Activated naive CD4-positive, alpha-beta T cell treated with anti-CD3 and anti-CD28 coated beads for 36 hours (primary cell): ENCODE measurements around the gene DNAJB6. TPM values are rescaled to one million over a fixed set of nuclear protein-coding genes. Genes with fewer than 3 reads are reported as not detected.
"Not testable (repeated sequence)": the region's sequence is repeated elsewhere in the genome, so short reads cannot be mapped to it uniquely, and the experiment has no call there.

Experiments used
- CTCF ChIA-PET: fragments of 350-600 bp; sonication (Branson Sonifier 250); formaldehyde crosslinking; loops from one replicate; lab custom pipeline; 2021; ENCODE audit warnings: antibody characterized with exemption; lab: Charles Lee
- DNase-seq: peaks from one replicate; pipeline ENCODE4 v3.0.0-alpha.2; 2020
- H3K27ac Mint-ChIP-seq: one replicate; pipeline ENCODE4 v1.8.0; 2021; ENCODE audit warnings: mild to moderate bottlenecking, mixed read lengths
- H3K27me3 Mint-ChIP-seq: one replicate; pipeline ENCODE4 v1.8.0; 2021; ENCODE audit warnings: low read depth, mixed read lengths
- H3K36me3 Mint-ChIP-seq: one replicate; pipeline ENCODE4 v1.8.0; 2021; ENCODE audit warnings: low read depth, mixed read lengths
- H3K4me1 Mint-ChIP-seq: one replicate; pipeline ENCODE4 v1.8.0; 2021; ENCODE audit warnings: low read depth, mixed read lengths
- H3K4me3 Mint-ChIP-seq: one replicate; pipeline ENCODE4 v1.8.0; 2021; ENCODE audit warnings: mild to moderate bottlenecking, moderate library complexity, mixed read lengths
- H3K9me3 Mint-ChIP-seq: one replicate; pipeline ENCODE4 v1.8.0; 2021; ENCODE audit warnings: mixed read lengths
- intact Hi-C: fragments of 100-400 bp; cut with micrococcal nuclease; formaldehyde crosslinking; loops from one replicate; pipeline ENCODE4 v1.15.1; 2023
- total RNA-seq, 2 experiments: library from RNA; stranded (reverse); gene quantifications; one replicate each; pipeline ENCODE4 v1.2.3, GENCODE V29; 2021

Gene DNAJB6
- total RNA-seq, 2 experiments from 2014 or later = 69.0 to 72.1 TPM

DNA sequence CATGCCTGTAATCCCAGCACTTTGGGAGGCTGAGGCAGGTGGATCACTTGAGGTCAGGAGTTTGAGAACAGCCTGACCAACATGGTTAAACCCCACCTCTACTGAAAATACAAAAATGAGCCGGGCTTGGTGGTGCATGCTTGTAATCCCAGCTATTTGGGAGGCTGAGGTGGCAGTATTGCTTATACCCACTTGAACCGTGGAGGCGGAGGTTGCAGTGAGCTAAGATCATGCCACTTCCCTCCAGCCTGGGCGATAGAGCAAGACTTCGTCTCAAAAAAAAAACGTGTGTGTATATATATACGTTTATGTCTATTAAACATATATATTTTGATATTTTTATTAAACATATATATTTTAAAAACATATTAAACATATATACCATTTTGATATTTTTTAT, 5.8 kb upstream of the DNAJB6 start:
- H3K27me3 Mint-ChIP-seq, intact Hi-C loops, H3K36me3 Mint-ChIP-seq, H3K4me1 Mint-ChIP-seq, H3K4me3 Mint-ChIP-seq, H3K27ac Mint-ChIP-seq, H3K9me3 Mint-ChIP-seq, DNase-seq: not testable (repeated sequence)
- CTCF ChIA-PET = interaction anchor here (1.1 to 1.5 kb wide), 2 partner anchors 11 to 57 kb away, joined by 3 to 4 read pairs; no protein-coding TSS in a partner anchor

DNA sequence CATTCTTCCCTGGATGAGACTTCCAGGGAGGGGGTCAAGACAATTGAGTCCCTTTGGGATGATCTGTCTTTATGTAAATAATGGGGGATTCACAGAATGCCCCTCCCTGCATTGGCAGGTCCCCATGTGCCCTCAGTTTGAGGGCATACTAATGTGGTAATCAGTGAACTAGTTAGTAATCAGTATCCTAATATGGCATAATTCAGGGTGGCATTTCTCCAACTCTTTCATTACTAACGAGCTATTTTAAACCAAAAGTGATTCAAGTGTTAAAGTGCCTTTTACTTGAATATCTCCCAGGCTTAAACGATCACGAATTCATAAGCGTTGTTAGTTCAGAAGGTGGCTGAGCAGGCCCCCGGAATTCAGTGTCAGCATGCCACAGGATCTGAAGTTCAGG, 1.6 kb upstream of the DNAJB6 start:
- peak overlapping the region; percentile 88 for H3K4me3 Mint-ChIP-seq
- no peaks in the 10 kb centered on the region for H3K27me3 Mint-ChIP-seq
- peaks cover 25% of the 10 kb centered on the region for H3K4me1 Mint-ChIP-seq
- DNase-seq = no peak
- intact Hi-C loops = no loop called here
- H3K36me3 Mint-ChIP-seq = peaks cover 21% of the 10 kb centered on the region
- H3K27ac Mint-ChIP-seq = no peak overlapping the region
- CTCF ChIA-PET = no interaction called here
- no peaks in the 10 kb centered on the region for H3K9me3 Mint-ChIP-seq

DNA sequence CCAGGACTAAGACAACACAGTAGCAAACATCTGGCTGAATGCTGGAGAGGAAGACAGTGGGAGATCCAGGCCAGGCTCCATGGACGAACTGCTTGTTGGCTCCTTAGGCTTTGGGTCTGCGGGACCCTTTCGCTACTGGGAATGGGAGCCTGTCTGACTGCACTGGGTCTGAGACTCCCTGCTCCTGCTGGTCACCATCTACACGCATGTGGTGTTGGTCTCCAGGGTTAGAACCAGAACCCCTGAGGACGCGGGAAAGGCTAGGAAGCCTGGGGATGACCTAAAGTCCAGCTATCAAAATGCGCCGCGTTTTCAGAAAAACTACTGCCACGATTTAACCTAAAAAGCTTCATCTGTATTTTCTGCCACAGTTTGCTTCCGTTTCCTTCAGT, 817 bp upstream of the DNAJB6 start:
- Mint-ChIP-seq H3K27ac (peak overlapping the region; percentile 95), H3K4me3 (peak overlapping the region; percentile 88), H3K4me1 (peaks cover 33% of the 10 kb centered on the region), H3K27me3 (no peaks in the 10 kb centered on the region), H3K9me3 (no peaks in the 10 kb centered on the region), H3K36me3 (peaks cover 24% of the 10 kb centered on the region)
- CTCF ChIA-PET = no interaction called here
- intact Hi-C loops = loop anchor here (1.0 to 2.0 kb wide), 3 partner anchors 17 to 443 kb away; partner anchors contain the start of genes LMBR1 and UBE3C
- DNase-seq = no peak

DNA sequence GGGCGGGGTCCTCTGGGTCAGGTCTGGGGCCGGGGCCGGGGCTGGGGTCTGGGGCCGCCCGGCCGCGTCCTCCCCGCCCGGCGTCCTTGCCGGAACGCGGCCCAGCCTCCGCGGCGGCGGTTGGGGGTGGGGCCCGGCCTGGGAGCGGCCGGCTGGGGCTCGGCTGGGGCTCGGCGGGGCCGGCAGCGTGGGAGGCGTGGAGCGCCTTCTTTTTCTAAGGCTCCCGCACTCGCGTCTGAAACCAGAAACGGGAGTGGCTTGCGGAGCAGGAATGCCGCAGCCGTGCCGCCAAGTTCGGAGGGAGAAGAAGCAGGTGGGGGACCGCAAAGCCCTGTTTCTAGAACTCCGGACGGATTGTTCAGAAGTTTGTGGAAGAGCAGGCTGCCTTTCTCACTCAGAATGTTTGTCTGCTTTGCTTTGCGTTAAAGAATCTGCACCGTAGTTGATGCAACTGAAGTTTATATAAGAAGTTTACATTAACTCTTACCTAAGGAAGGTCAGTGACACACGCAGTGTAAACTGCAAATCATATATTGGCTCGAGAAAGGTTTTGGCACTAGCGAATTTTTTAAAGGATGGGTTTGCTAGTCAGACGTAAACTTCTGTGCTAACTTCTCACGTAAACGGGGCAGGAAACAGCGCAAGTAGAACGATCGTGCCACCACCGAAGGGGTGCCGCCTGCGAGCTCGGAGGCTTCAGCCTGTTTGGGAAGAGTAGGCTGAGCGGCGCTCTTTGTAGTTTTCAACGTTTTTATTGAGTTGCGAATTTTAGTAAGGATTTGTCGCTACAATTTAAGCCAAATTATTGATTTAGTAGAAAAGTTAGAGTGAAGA, 729 bp downstream of the DNAJB6 start:
- CTCF ChIA-PET = interaction anchor here (0.9 to 2.9 kb wide), 8 partner anchors 9 to 64 kb away, joined by 3 to 29 read pairs (median 7); no protein-coding TSS in a partner anchor
- H3K9me3 Mint-ChIP-seq = no peaks in the 10 kb centered on the region
- intact Hi-C loops = loop anchor here (1.0 to 2.0 kb wide), 4 partner anchors 19 to 445 kb away; partner anchors contain the start of gene LMBR1
- H3K4me3 Mint-ChIP-seq = peak overlapping the region; percentile 92
- peaks cover 24% of the 10 kb centered on the region for H3K36me3 Mint-ChIP-seq
- peak; percentile 74 for DNase-seq
- H3K27me3 Mint-ChIP-seq = no peaks in the 10 kb centered on the region
- H3K4me1 Mint-ChIP-seq = peaks cover 44% of the 10 kb centered on the region
- H3K27ac Mint-ChIP-seq = peak overlapping the region; percentile 94

DNA sequence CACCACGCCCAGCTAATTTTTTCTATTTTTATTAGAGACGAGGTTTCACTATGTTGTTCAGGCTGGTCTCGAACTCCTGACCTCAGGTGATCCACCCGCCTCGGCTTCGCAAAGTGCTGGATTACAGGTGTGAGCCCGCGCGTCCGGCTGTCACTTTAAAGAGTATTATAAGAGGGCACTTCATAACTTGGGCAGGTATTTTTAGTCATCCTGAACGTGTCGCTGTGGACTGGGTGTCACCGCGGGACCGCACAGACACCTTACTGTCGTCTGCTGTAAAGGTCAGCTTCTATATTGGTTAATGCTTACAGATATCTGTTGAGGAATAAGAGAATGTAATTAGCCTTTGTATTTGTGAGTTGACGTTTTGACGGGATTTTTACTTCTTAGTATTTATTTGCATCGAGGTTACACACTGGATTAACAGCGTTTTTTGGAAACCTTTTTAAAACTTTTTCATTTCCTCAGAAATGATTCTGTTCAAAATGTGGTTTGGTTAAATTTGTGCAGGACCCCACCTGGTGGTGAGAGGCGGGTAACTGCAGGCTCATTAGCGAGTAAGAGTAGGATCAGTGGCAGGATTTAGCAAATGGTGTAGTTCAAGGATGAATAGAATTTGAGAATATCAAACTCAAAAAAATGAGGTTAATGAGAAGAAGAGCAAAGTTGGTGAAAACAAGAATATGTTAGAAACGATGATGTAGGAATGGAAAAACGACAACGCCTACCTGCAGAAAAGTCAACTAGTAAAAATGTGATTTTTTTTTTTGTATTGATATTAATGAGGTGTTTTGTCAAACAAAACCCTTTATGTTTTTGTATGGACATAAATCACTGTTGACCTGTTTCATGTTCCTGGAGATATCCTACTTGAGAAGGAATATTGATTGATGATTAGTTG, 3.2 kb downstream of the DNAJB6 start:
- Mint-ChIP-seq H3K36me3 (peaks cover 24% of the 10 kb centered on the region), H3K27me3 (no peaks in the 10 kb centered on the region), H3K27ac (peak overlapping the region; percentile 43), H3K4me1 (peaks cover 59% of the 10 kb centered on the region), H3K9me3 (no peaks in the 10 kb centered on the region), H3K4me3 (peak overlapping the region; percentile 14)
- CTCF ChIA-PET = interaction anchor here (0.6 to 2.9 kb wide), 9 partner anchors 10 to 511 kb away, joined by 3 to 29 read pairs (median 4); no protein-coding TSS in a partner anchor
- DNase-seq = peak; percentile 85
- intact Hi-C loops = loop anchor here (1.0 to 10.0 kb wide), 2 partner anchors 64 to 385 kb away; no protein-coding TSS in a partner anchor

DNA sequence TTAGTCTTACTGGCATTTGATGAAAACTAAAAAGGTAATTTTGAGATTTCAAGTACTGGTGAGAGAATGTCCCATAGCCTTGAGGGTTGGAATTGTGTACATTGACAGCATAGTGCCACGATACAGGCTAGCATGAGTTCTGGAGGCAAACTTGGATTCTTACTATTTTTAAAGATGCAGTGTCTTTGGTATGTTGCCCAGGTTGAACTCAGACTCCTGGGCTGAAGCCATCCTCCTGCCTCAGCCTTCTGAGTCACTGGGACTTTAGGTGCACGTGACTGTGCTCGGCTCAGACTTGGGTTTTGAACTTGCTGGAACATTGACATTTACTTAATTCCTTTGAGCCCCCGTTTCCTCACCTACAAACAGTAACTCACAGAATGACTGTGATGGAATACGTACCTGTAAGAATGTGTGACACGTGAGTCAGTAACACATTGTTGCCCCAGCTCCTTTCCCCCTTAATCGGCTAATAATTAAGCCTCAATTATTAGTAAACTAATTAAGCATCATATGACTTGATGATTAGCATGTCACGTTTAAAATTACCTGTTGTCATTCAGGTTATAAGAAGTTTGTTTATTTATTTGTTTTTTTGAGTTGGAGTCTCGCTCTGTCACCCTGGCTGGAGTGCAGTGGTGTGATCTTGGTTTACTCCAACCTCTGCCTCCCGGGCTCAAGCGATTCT, 10.6 kb downstream of the DNAJB6 start:
- peak; percentile 68 for DNase-seq
- Mint-ChIP-seq H3K27ac (peak overlapping the region; percentile 75), H3K4me1 (peaks cover 78% of the 10 kb centered on the region), H3K27me3 (no peaks in the 10 kb centered on the region), H3K9me3 (no peaks in the 10 kb centered on the region), H3K4me3 (no peak overlapping the region), H3K36me3 (peaks cover 2% of the 10 kb centered on the region)
- CTCF ChIA-PET = interaction anchor here (0.6 to 2.1 kb wide), 2 partner anchors 9 to 21 kb away, joined by 3 to 8 read pairs; no protein-coding TSS in a partner anchor
- intact Hi-C loops = loop anchor here (10.0 kb wide), 1 partner anchor 393 kb away; no protein-coding TSS in a partner anchor

DNA sequence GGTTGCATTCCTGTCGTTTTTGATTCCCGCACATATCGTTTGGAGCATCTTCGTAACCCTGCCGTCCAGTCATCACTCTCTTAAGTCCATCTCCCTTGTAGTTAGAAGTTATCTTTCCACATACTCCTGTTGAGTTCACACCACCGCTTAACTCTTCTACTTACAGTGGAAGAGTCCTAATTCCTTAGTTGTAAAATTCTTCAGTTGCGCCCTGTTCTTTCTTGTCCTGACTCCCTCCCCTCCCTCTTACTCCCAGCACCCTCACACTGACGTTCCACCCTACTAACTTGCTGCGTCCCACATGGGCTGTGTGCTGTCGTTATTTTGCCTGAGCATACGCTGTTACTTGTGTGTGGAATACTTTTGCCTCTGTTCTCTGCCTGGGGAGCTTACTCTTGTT, 11.7 kb downstream of the DNAJB6 start:
- CTCF ChIA-PET = no interaction called here
- intact Hi-C loops = loop anchor here (10.0 kb wide), 1 partner anchor 394 kb away; no protein-coding TSS in a partner anchor
- Mint-ChIP-seq H3K4me1 (peaks cover 78% of the 10 kb centered on the region), H3K27ac (no peak overlapping the region), H3K9me3 (no peaks in the 10 kb centered on the region), H3K27me3 (no peaks in the 10 kb centered on the region), H3K36me3 (peaks cover 5% of the 10 kb centered on the region), H3K4me3 (no peak overlapping the region)
- DNase-seq = no peak

DNA sequence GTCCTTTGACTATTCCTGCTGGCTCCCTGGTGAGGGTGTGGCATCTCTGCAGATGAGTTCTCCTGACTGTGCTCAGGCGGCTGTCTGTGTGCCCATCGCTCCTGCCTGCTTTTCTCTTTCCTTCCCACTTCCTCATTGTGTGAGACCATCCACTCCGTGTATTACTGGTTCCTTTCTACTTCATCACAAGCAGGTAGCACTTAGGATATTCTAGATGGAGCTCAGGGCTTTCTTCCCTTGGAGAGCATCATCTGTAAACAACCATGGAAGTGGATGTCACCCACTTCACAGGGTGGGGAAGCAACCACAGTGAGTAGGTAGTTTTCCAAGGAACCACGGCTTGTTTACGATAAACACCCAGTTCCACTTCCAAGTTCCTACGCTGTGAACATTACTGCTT, 15.7 kb downstream of the DNAJB6 start:
- Mint-ChIP-seq H3K4me3 (no peak overlapping the region), H3K36me3 (peaks cover 9% of the 10 kb centered on the region), H3K4me1 (peaks cover 83% of the 10 kb centered on the region), H3K27ac (peak overlapping the region; percentile 13), H3K27me3 (no peaks in the 10 kb centered on the region), H3K9me3 (no peaks in the 10 kb centered on the region)
- intact Hi-C loops = no loop called here
- DNase-seq = no peak
- CTCF ChIA-PET = no interaction called here

DNA sequence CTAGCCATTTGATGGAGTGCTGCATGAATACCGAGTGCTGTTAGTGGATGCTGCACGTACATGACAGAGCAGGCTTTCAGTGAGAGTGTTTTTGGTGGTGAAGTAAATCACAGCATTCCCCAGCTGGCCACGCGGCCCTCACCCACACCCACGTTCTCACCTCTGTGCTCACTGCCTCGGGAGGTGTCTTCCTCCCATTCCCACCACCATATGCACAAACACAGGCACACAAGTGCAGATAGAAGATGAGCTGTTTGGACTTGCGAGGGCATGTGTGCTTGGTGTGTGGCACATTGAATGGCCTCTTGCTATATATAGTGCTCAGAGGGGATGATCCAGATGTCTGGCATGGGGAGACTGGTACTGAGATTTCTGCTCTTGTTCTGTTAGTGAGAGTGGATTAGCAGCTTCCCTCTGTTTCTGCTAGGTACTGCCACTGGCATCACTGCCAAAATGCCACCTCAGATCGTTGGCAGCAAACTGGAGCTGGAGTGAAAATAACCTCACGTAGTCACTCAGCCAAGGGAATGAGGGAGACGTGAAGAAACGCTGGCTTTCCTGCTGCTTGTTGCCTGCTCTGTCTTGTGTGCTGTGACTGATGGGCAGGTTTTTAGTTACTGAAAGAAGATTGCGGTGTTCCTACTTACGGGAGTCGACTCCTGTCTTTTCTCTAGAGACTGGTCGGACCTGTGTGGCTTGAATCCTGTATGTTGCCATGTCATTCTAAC, 19.1 kb downstream of the DNAJB6 start:
- CTCF ChIA-PET = no interaction called here
- no peak for DNase-seq
- H3K4me1 Mint-ChIP-seq = peaks cover 66% of the 10 kb centered on the region
- H3K36me3 Mint-ChIP-seq = peaks cover 12% of the 10 kb centered on the region
- no peaks in the 10 kb centered on the region for H3K27me3 Mint-ChIP-seq
- no peaks in the 10 kb centered on the region for H3K9me3 Mint-ChIP-seq
- peak overlapping the region; percentile 66 for H3K27ac Mint-ChIP-seq
- H3K4me3 Mint-ChIP-seq = no peak overlapping the region
- intact Hi-C loops = no loop called here

DNA sequence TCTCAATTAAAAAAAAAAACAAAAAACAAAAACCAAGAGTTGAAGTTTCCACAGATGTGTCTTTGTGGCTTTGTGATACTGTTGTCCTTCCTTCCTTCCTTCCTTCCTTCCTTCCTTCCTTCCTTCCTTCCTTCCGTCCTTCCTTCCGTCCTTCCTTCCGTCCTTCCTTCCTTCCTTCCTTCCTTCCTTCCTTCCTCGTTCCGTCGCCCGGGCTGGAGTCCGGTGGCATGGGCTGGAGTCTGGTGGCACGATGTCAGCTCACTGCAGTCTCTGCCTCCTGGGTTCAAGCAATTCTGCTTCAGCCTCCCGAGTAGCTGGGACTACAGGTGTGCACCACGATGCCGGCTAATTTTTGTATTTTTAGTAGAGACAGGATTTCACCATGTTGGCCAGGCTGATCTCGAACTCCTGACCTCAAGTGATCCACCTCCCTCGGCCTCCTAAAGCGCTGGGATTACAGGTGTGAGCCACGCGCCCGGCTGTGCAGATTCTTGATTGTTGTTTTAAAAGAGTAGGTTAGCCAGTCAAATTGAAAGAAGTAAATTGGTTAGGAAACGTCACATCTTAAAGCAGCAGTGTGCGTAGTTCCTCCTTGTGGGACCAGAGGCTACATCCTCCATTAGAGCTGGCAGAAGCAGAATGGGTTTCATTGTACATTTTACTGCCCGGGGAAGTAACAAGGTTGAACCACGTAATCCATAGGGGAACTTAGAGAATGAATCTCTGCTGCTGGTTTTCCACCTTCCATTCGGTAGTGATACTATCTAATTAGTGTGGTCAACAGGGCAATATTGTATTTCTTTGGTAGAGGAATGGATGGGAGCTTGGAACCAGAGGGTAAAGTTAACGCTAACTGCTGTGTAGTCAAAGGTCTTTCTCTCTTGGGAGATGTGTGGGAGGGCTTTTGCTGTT, 20.6 kb downstream of the DNAJB6 start:
- CTCF ChIA-PET = no interaction called here
- Mint-ChIP-seq H3K27me3 (no peaks in the 10 kb centered on the region), H3K9me3 (no peaks in the 10 kb centered on the region), H3K4me1 (peaks cover 53% of the 10 kb centered on the region), H3K4me3 (no peak overlapping the region), H3K36me3 (peaks cover 15% of the 10 kb centered on the region), H3K27ac (peak overlapping the region; percentile 62)
- DNase-seq = peak; percentile 34
- intact Hi-C loops = no loop called here
